IMR-90 (cell line): Measurements from ENCODE around the gene FTO. TPM values are rescaled to one million over a fixed set of nuclear protein-coding genes. Genes with fewer than 3 reads are reported as not detected.

Experiments used
- ATAC-seq: fragments of 200-7000 bp; cut with Tn5 transposase; 2 replicates; pipeline ENCODE4 v1.9.1; 2020; ENCODE audit warnings: low read depth, mild to moderate bottlenecking, moderate library complexity
- BruUV-seq: library from RNA; stranded (reverse); fragments of 400-500 nt; replicated peaks from 2 replicates; lab custom pipeline; 2021; lab: Mats Ljungman, UMichigan
- CTCF ChIA-PET: fragments of 300-600 bp; formaldehyde crosslinking; extraction: SDS; loops from one replicate; lab custom pipeline; 2021; ENCODE audit warnings: antibody characterized with exemption; lab: Yijun Ruan, JAX
- POLR2A ChIA-PET: fragments of 300-600 bp; sonication (Branson Sonifier 250); formaldehyde crosslinking; loops from one replicate; lab custom pipeline; 2022; ENCODE audit warnings: antibody characterized with exemption; ENCODE audit not compliant: unreplicated experiment; lab: Charles Lee
- DNase-seq: peaks from one replicate; pipeline ENCODE4 v3.0.0; 2013
- H2AFZ ChIP-seq: replicated peaks from 2 replicates; pipeline ENCODE3; 2013; ENCODE audit warnings: low read length, mild to moderate bottlenecking; ENCODE audit not compliant: poor library complexity
- H2AK5ac ChIP-seq: 2 replicates; pipeline ENCODE4 v1.6.1; 2013; ENCODE audit warnings: low read depth, low read length, inconsistent platforms
- H2AK9ac ChIP-seq: replicated peaks from 2 replicates; pipeline ENCODE3; 2013; ENCODE audit warnings: mild to moderate bottlenecking, low read depth, low read length, moderate library complexity; ENCODE audit not compliant: poor library complexity
- H2BK120ac ChIP-seq: 2 replicates; pipeline ENCODE4 v1.6.1; 2013; ENCODE audit warnings: low read depth, low read length, inconsistent platforms
- H2BK15ac ChIP-seq: 3 replicates; pipeline ENCODE4 v1.6.1; 2013; ENCODE audit warnings: low read depth, low read length, inconsistent platforms
- H2BK20ac ChIP-seq: 2 replicates; pipeline ENCODE4 v1.6.1; 2013; ENCODE audit warnings: low read depth, mild to moderate bottlenecking, inconsistent platforms, low read length, moderate library complexity
- H2BK5ac ChIP-seq: 2 replicates; pipeline ENCODE4 v1.6.1; 2013; ENCODE audit warnings: mild to moderate bottlenecking, low read depth, low read length, inconsistent platforms; ENCODE audit not compliant: poor library complexity, severe bottlenecking
- H3K14ac ChIP-seq: replicated peaks from 2 replicates; pipeline ENCODE4 v1.6.1; 2013; ENCODE audit warnings: low read depth, low read length, inconsistent platforms
- H3K18ac ChIP-seq: 2 replicates; pipeline ENCODE4 v1.6.1; 2013; ENCODE audit warnings: low read depth, low read length, control low read depth
- H3K23ac ChIP-seq: 2 replicates; pipeline ENCODE4 v1.6.1; 2013; ENCODE audit warnings: low read depth, low read length, inconsistent platforms
- H3K27ac ChIP-seq: 2 replicates; pipeline ENCODE4 v1.5.1; 2013; ENCODE audit warnings: mild to moderate bottlenecking, control low read depth, low read length; ENCODE audit not compliant: insufficient read depth
- H3K27me3 ChIP-seq: 2 replicates; pipeline ENCODE4 v1.6.1; 2013; ENCODE audit warnings: low read length; ENCODE audit not compliant: control insufficient read depth, insufficient read depth
- H3K36me3 ChIP-seq: 2 replicates; pipeline ENCODE4 v1.6.1; 2013; ENCODE audit warnings: low read length, mixed read lengths; ENCODE audit not compliant: control insufficient read depth, insufficient read depth
- H3K4ac ChIP-seq: 2 replicates; pipeline ENCODE4 v1.6.1; 2013; ENCODE audit warnings: low read depth, low read length, inconsistent platforms
- H3K4me1 ChIP-seq: 2 replicates; pipeline ENCODE4 v1.6.1; 2013; ENCODE audit warnings: low read length, mixed read lengths; ENCODE audit not compliant: control insufficient read depth, insufficient read depth
- H3K4me2 ChIP-seq: 2 replicates; pipeline ENCODE4 v1.6.1; 2013; ENCODE audit warnings: low read depth, mild to moderate bottlenecking, control low read depth, low read length, moderate library complexity
- H3K4me3 ChIP-seq: 2 replicates; pipeline ENCODE4 v1.5.1; 2013; ENCODE audit warnings: low read depth, mild to moderate bottlenecking, control low read depth, low read length, moderate library complexity; ENCODE audit not compliant: insufficient read depth
- H3K56ac ChIP-seq: 2 replicates; pipeline ENCODE4 v1.6.1; 2013; ENCODE audit warnings: low read length, inconsistent platforms; ENCODE audit not compliant: insufficient read depth; ENCODE audit errors: extremely low read depth
- H3K79me1 ChIP-seq, 2 experiments: 2 replicates each; pipeline ENCODE4 v1.6.1; 2013; ENCODE audit warnings: low read length in 2 of 2, inconsistent platforms in 1 of 2, low read depth in 1 of 2
- H3K9ac ChIP-seq: 2 replicates; pipeline ENCODE4 v1.6.1; 2013; ENCODE audit warnings: low read depth, low read length, control low read depth
- H3K9me1 ChIP-seq: 2 replicates; pipeline ENCODE4 v1.6.1; 2013; ENCODE audit warnings: low read length, inconsistent platforms; ENCODE audit not compliant: insufficient read depth
- H3K9me3 ChIP-seq: 2 replicates; pipeline ENCODE4 v1.6.1; 2013; ENCODE audit warnings: low read length; ENCODE audit not compliant: control insufficient read depth, insufficient read depth
- H4K20me1 ChIP-seq: 2 replicates; pipeline ENCODE4 v1.6.1; 2013; ENCODE audit warnings: low read length, inconsistent platforms; ENCODE audit not compliant: insufficient read depth
- H4K5ac ChIP-seq: 2 replicates; pipeline ENCODE4 v1.6.1; 2013; ENCODE audit warnings: mild to moderate bottlenecking, low read depth, low read length, control low read depth
- H4K8ac ChIP-seq, 2 experiments: 2 replicates each; pipeline ENCODE4 v1.6.1; 2013; ENCODE audit warnings: low read depth in 2 of 2, low read length in 2 of 2, control low read depth in 1 of 2, inconsistent platforms in 1 of 2
- H4K91ac ChIP-seq: 2 replicates; pipeline ENCODE4 v1.6.1; 2013; ENCODE audit warnings: low read depth, low read length, inconsistent platforms; ENCODE audit not compliant: insufficient read depth
- BHLHE40 ChIP-seq: fragments of 150-350 bp; IDR thresholded peaks from 2 replicates; pipeline ENCODE4 v1.6.1; 2016; ENCODE audit warnings: mild to moderate bottlenecking, low read depth, low read length
- CEBPB ChIP-seq: IDR thresholded peaks from 2 replicates; pipeline ENCODE4 v1.6.1; 2012; ENCODE audit warnings: low read depth, low read length, improper control_type of control experiment
- CHD1 ChIP-seq: IDR thresholded peaks from 2 replicates; pipeline ENCODE4 v1.6.1; 2012; ENCODE audit warnings: low read depth, low read length, improper control_type of control experiment
- FOS ChIP-seq: fragments of 150-350 bp; IDR thresholded peaks from 2 replicates; pipeline ENCODE4 v1.6.1; 2016; ENCODE audit warnings: low read depth, low read length
- MAFK ChIP-seq: IDR thresholded peaks from 2 replicates; pipeline ENCODE4 v1.6.1; 2012; ENCODE audit warnings: low read depth, low read length, improper control_type of control experiment
- MAZ ChIP-seq: IDR thresholded peaks from 2 replicates; pipeline ENCODE4 v1.6.1; 2012; ENCODE audit warnings: low read depth, mild to moderate bottlenecking, low read length, improper control_type of control experiment, moderate library complexity, borderline replicate concordance
- MXI1 ChIP-seq: IDR thresholded peaks from 2 replicates; pipeline ENCODE4 v1.6.1; 2012; ENCODE audit warnings: low read depth, mild to moderate bottlenecking, low read length, moderate library complexity, borderline replicate concordance
- NFE2L2 ChIP-seq: fragments of 150-350 bp; IDR thresholded peaks from 2 replicates; pipeline ENCODE4 v1.6.1; 2016; ENCODE audit warnings: low read depth, mild to moderate bottlenecking, low read length
- POLR2A ChIP-seq: IDR thresholded peaks from 2 replicates; pipeline ENCODE4 v1.6.1; 2012; ENCODE audit warnings: mild to moderate bottlenecking, low read depth, low read length
- RAD21 ChIP-seq: IDR thresholded peaks from 2 replicates; pipeline ENCODE4 v1.6.1; 2012; ENCODE audit warnings: low read length, improper control_type of control experiment
- RCOR1 ChIP-seq: IDR thresholded peaks from 2 replicates; pipeline ENCODE4 v1.6.1; 2012; ENCODE audit warnings: mild to moderate bottlenecking, low read length, improper control_type of control experiment; ENCODE audit not compliant: insufficient replicate concordance
- RFX5 ChIP-seq: IDR thresholded peaks from 2 replicates; pipeline ENCODE4 v1.8.0; 2012; ENCODE audit warnings: low read depth, mild to moderate bottlenecking, low read length, moderate library complexity
- SMC3 ChIP-seq: fragments of 150-350 bp; IDR thresholded peaks from 2 replicates; pipeline ENCODE4 v1.6.1; 2016; ENCODE audit warnings: low read depth, mild to moderate bottlenecking, antibody characterized with exemption, low read length, moderate library complexity
- WGBS, 2 experiments: methylation state at CpG; one replicate each; pipeline versions ENCODE4 v1.1.5 to v1.1.7; 2013; ENCODE audit warnings: missing lambda C conversion rate in 2 of 2; ENCODE audit not compliant: insufficient read length in 1 of 2; ENCODE audit errors: extremely low coverage in 2 of 2; 5-methylcytosine and 5-hydroxymethylcytosine counted together
- dilution Hi-C: fragments of 300-500 bp; cut with HindIII; formaldehyde crosslinking; loops from one replicate; pipeline ENCODE4 v1.14.3; 2018; ENCODE audit warnings: low sequenced_read_pairs; ENCODE audit not compliant: unreplicated experiment
- in situ Hi-C: fragments of 300-500 bp; cut with MboI; formaldehyde crosslinking; loops from 3 replicates; pipeline ENCODE4 v1.14.3; 2019; ENCODE audit warnings: low sequenced_read_pairs, inconsistent platforms, mixed read lengths
- intact Hi-C: fragments of 100-400 bp; cut with micrococcal nuclease; formaldehyde crosslinking; loops from 2 replicates; pipeline ENCODE4 v1.10.0; 2022
- polyA plus RNA-seq, 3 experiments: library from polyadenylated mRNA; depleted of rRNA; stranded (reverse); fragments of >200 nt; gene quantifications; 2 replicates each; pipeline ENCODE4 v1.2.3, GENCODE V29; 2012; ENCODE audit warnings: low replicate concordance in 1 of 3
- total RNA-seq: library from RNA; depleted of rRNA; stranded (reverse); fragments of >200 nt; gene quantifications from 2 replicates; pipeline ENCODE4 v1.2.3, GENCODE V29; 2012
- TF ChIP-seq, protein P1 (sequence below): fragments of 150-350 bp; IDR thresholded peaks from 2 replicates; pipeline ENCODE4 v1.6.1; 2017; ENCODE audit warnings: mild to moderate bottlenecking, antibody characterized with exemption, low read length, low read depth
- TF ChIP-seq, protein P2 (sequence below): fragments of 150-350 bp; IDR thresholded peaks from 2 replicates; pipeline ENCODE4 v1.6.1; 2016; ENCODE audit warnings: low read depth, mild to moderate bottlenecking, low read length, moderate library complexity, borderline replicate concordance
- TF ChIP-seq, protein P3 (sequence below): conservative IDR thresholded peaks from 2 replicates; pipeline ENCODE4 v1.5.1; 2012; ENCODE audit warnings: mild to moderate bottlenecking, low read depth, low read length, improper control_type of control experiment

The FTO gene
- total and polyA plus RNA-seq, 2 of the 4 experiments (the other 2 are of a cell fraction), result 70.3 to 132 TPM

DNA sequence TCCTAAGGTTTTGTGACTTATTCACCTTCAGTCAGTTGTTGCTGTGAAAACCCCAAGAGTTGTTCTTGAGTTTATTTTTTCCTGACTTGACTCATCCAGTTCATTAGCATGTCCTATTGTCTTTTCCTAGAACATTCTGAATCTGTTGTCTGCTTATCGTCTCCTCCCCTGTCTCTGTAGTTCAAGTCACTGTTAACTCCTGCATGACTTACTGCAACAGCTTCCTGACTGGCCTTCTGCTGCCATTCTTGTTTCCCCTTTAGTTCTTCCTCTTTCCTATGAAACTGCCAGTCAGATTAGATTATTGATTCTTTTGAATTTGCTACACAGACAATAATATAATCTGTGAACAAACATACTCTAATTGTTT is 161.5 kb downstream of the FTO start:
- no peaks in the 10 kb centered on the region for H3K9me1 ChIP-seq
- H3K23ac ChIP-seq, result no peak overlapping the region
- no peak overlapping the region for H3K4me3 ChIP-seq
- no peak overlapping the region for H2BK20ac ChIP-seq
- H3K14ac ChIP-seq, result no peak overlapping the region
- BruUV-seq, result no TSS peak
- H2BK120ac ChIP-seq, result no peak overlapping the region
- no peak overlapping the region for H2AFZ ChIP-seq
- H3K4me2 ChIP-seq, result no peak overlapping the region
- no peaks in the 10 kb centered on the region for H4K20me1 ChIP-seq
- H4K91ac ChIP-seq, result no peak overlapping the region
- no peak overlapping the region for H2AK5ac ChIP-seq
- H3K9me3 ChIP-seq, result no peaks in the 10 kb centered on the region
- no peaks in the 10 kb centered on the region for H3K27me3 ChIP-seq
- no peak overlapping the region for H4K8ac ChIP-seq
- H3K27ac ChIP-seq, result no peak overlapping the region
- H2AK9ac ChIP-seq, result no peak overlapping the region
- H2BK5ac ChIP-seq, result no peak overlapping the region
- intact Hi-C loops (no loop called here), in situ Hi-C loops (no loop called here), dilution Hi-C loops (no loop called here)
- H3K79me1 ChIP-seq, result peaks cover 0 to 8% of the 10 kb centered on the region in 2 experiments; a peak in 3 of 4 replicates
- no peak overlapping the region for H3K56ac ChIP-seq
- DNase-seq (no peak), ATAC-seq (no peak)
- TF ChIP-seq, protein P1, sequence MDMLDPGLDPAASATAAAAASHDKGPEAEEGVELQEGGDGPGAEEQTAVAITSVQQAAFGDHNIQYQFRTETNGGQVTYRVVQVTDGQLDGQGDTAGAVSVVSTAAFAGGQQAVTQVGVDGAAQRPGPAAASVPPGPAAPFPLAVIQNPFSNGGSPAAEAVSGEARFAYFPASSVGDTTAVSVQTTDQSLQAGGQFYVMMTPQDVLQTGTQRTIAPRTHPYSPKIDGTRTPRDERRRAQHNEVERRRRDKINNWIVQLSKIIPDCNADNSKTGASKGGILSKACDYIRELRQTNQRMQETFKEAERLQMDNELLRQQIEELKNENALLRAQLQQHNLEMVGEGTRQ, result no peak
- TF ChIP-seq MXI1 (no peak), MAFK (no peak), NFE2L2 (no peak), RAD21 (no peak), FOS (no peak), MAZ (no peak), SMC3 (no peak), RCOR1 (no peak), POLR2A (no peak), BHLHE40 (no peak), RFX5 (no peak), CHD1 (no peak), CEBPB (no peak)
- TF ChIP-seq, protein P2, sequence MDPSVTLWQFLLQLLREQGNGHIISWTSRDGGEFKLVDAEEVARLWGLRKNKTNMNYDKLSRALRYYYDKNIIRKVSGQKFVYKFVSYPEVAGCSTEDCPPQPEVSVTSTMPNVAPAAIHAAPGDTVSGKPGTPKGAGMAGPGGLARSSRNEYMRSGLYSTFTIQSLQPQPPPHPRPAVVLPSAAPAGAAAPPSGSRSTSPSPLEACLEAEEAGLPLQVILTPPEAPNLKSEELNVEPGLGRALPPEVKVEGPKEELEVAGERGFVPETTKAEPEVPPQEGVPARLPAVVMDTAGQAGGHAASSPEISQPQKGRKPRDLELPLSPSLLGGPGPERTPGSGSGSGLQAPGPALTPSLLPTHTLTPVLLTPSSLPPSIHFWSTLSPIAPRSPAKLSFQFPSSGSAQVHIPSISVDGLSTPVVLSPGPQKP, result no peak
- TF ChIP-seq, protein P3, sequence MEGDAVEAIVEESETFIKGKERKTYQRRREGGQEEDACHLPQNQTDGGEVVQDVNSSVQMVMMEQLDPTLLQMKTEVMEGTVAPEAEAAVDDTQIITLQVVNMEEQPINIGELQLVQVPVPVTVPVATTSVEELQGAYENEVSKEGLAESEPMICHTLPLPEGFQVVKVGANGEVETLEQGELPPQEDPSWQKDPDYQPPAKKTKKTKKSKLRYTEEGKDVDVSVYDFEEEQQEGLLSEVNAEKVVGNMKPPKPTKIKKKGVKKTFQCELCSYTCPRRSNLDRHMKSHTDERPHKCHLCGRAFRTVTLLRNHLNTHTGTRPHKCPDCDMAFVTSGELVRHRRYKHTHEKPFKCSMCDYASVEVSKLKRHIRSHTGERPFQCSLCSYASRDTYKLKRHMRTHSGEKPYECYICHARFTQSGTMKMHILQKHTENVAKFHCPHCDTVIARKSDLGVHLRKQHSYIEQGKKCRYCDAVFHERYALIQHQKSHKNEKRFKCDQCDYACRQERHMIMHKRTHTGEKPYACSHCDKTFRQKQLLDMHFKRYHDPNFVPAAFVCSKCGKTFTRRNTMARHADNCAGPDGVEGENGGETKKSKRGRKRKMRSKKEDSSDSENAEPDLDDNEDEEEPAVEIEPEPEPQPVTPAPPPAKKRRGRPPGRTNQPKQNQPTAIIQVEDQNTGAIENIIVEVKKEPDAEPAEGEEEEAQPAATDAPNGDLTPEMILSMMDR, result no peak
- H3K18ac ChIP-seq, result no peak overlapping the region
- H3K9ac ChIP-seq, result no peak overlapping the region
- H4K5ac ChIP-seq, result no peak overlapping the region
- peaks cover 2% of the 10 kb centered on the region; the same call in 1 of the 2 replicates for H3K36me3 ChIP-seq
- WGBS, 2 experiments, result 0% methylated on average over 1 of the region's 1 CpG; no CpG with 5 or more reads in 1 of the 2 experiments
- ChIA-PET POLR2A (no interaction called here), CTCF (interaction anchor here (1.0 kb wide), 1 partner anchor 114 kb away, joined by 3 read pairs; no protein-coding TSS in a partner anchor)
- no peak overlapping the region for H3K4ac ChIP-seq
- H2BK15ac ChIP-seq, result no peak overlapping the region
- H3K4me1 ChIP-seq, result no peaks in the 10 kb centered on the region; the same call in 1 of the 2 replicates
